ENCODE results near the gene AEBP2.

The AEBP2 gene

GRCh38 chr12:19544353-19544752 lies 105.1 kb downstream of the AEBP2 start:
- no peak overlapping the region for H4K5ac ChIP-seq (ENCODE audit: low read length)
- H3K27ac ChIP-seq (ENCODE audit: low read depth, low read length): no peak overlapping the region
- no peak overlapping the region for H3K9ac ChIP-seq (ENCODE audit: low read length)
- no peak overlapping the region for H2BK120ac ChIP-seq (ENCODE audit: low read depth, low read length)
- H3K4me3 ChIP-seq (ENCODE audit: low read length): no peak overlapping the region
- H2BK5ac ChIP-seq (ENCODE audit: low read length): no peak overlapping the region
- no peak overlapping the region for H3K4me2 ChIP-seq (ENCODE audit: low read length)
- H2AK5ac ChIP-seq (ENCODE audit: low read length): no peak overlapping the region
- no peak overlapping the region for H3K4ac ChIP-seq (ENCODE audit: low read depth, low read length)
- no peak for DNase-seq
- no peaks in the 10 kb centered on the region for H3K36me3 ChIP-seq (ENCODE audit: control insufficient read depth, insufficient read depth, low read length)
- H3K18ac ChIP-seq (ENCODE audit: low read length): no peak overlapping the region
- no peaks in the 10 kb centered on the region for H3K4me1 ChIP-seq (ENCODE audit: control insufficient read depth, low read depth, low read length)
- no peak overlapping the region for H2BK15ac ChIP-seq (replicated peaks; ENCODE audit: low read depth)
- no peaks in the 10 kb centered on the region for H3K79me1 ChIP-seq (ENCODE audit: low read length)
- H3K23ac ChIP-seq (ENCODE audit: low read length): no peak overlapping the region
- no peaks in the 10 kb centered on the region for H3K27me3 ChIP-seq (ENCODE audit: insufficient read depth, low read length, poor library complexity)
- no peaks in the 10 kb centered on the region for H3K79me2 ChIP-seq (ENCODE audit: control insufficient read depth, insufficient read depth, low read length)
- H3K56ac ChIP-seq (ENCODE audit: low read length): no peak overlapping the region
- no peak overlapping the region for H4K8ac ChIP-seq (ENCODE audit: low read depth, low read length)

GRCh38 chr12:19545301-19545700 lies 106.0 kb downstream of the AEBP2 start:
- Histone ChIP-seq H3K4me1 (ENCODE audit: control insufficient read depth, low read depth, low read length) (no peaks in the 10 kb centered on the region), H3K79me2 (ENCODE audit: control insufficient read depth, insufficient read depth, low read length) (no peaks in the 10 kb centered on the region), H4K5ac (ENCODE audit: low read length) (no peak overlapping the region), H3K36me3 (ENCODE audit: control insufficient read depth, insufficient read depth, low read length) (no peaks in the 10 kb centered on the region), H3K4me3 (ENCODE audit: low read length) (no peak overlapping the region), H2AK5ac (ENCODE audit: low read length) (no peak overlapping the region), H3K23ac (ENCODE audit: low read length) (no peak overlapping the region), H3K27ac (ENCODE audit: low read depth, low read length) (no peak overlapping the region), H3K4ac (ENCODE audit: low read depth, low read length) (no peak overlapping the region), H3K4me2 (ENCODE audit: low read length) (no peak overlapping the region), H2BK15ac (replicated peaks; ENCODE audit: low read depth) (no peak overlapping the region), H3K18ac (ENCODE audit: low read length) (no peak overlapping the region), H2BK120ac (ENCODE audit: low read depth, low read length) (no peak overlapping the region), H3K56ac (ENCODE audit: low read length) (no peak overlapping the region), H2BK5ac (ENCODE audit: low read length) (no peak overlapping the region), H3K9ac (ENCODE audit: low read length) (no peak overlapping the region), H4K8ac (ENCODE audit: low read depth, low read length) (no peak overlapping the region), H3K27me3 (ENCODE audit: insufficient read depth, low read length, poor library complexity) (no peaks in the 10 kb centered on the region), H3K79me1 (ENCODE audit: low read length) (no peaks in the 10 kb centered on the region)
- WGBS (ENCODE audit: extremely low coverage, insufficient coverage, low lambda C conversion rate): no CpG with 5 or more reads among the region's 4 CpGs
- no peak for DNase-seq

- Histone ChIP-seq H3K4ac (ENCODE audit: low read depth, low read length) (no peak overlapping the region), H3K79me2 (ENCODE audit: control insufficient read depth, insufficient read depth, low read length) (no peaks in the 10 kb centered on the region), H3K27ac (ENCODE audit: low read depth, low read length) (no peak overlapping the region), H2BK5ac (ENCODE audit: low read length) (no peak overlapping the region), H3K18ac (ENCODE audit: low read length) (no peak overlapping the region), H4K8ac (ENCODE audit: low read depth, low read length) (no peak overlapping the region), H3K4me3 (ENCODE audit: low read length) (no peak overlapping the region), H3K9ac (ENCODE audit: low read length) (no peak overlapping the region), H2BK120ac (ENCODE audit: low read depth, low read length) (no peak overlapping the region), H3K27me3 (ENCODE audit: insufficient read depth, low read length, poor library complexity) (no peaks in the 10 kb centered on the region), H3K23ac (ENCODE audit: low read length) (no peak overlapping the region), H3K4me2 (ENCODE audit: low read length) (no peak overlapping the region), H2AK5ac (ENCODE audit: low read length) (no peak overlapping the region), H3K36me3 (ENCODE audit: control insufficient read depth, insufficient read depth, low read length) (no peaks in the 10 kb centered on the region), H3K4me1 (ENCODE audit: control insufficient read depth, low read depth, low read length) (no peaks in the 10 kb centered on the region), H2BK15ac (replicated peaks; ENCODE audit: low read depth) (no peak overlapping the region), H3K79me1 (ENCODE audit: low read length) (no peaks in the 10 kb centered on the region), H3K56ac (ENCODE audit: low read length) (no peak overlapping the region), H4K5ac (ENCODE audit: low read length) (no peak overlapping the region)
- WGBS (ENCODE audit: extremely low coverage, insufficient coverage, low lambda C conversion rate): no CpG with 5 or more reads among the region's 4 CpGs
- DNase-seq: no peak
Measured at GRCh38 chr12:19546027-19546426, 106.7 kb downstream of the AEBP2 start.

- Histone ChIP-seq H3K9ac (ENCODE audit: low read length) (no peak overlapping the region), H2BK15ac (replicated peaks; ENCODE audit: low read depth) (no peak overlapping the region), H3K4me3 (ENCODE audit: low read length) (no peak overlapping the region), H3K4me1 (ENCODE audit: control insufficient read depth, low read depth, low read length) (no peaks in the 10 kb centered on the region), H2BK120ac (ENCODE audit: low read depth, low read length) (no peak overlapping the region), H2AK5ac (ENCODE audit: low read length) (no peak overlapping the region), H3K23ac (ENCODE audit: low read length) (no peak overlapping the region), H3K4ac (ENCODE audit: low read depth, low read length) (no peak overlapping the region), H3K36me3 (ENCODE audit: control insufficient read depth, insufficient read depth, low read length) (no peaks in the 10 kb centered on the region), H4K8ac (ENCODE audit: low read depth, low read length) (no peak overlapping the region), H3K4me2 (ENCODE audit: low read length) (no peak overlapping the region), H3K79me2 (ENCODE audit: control insufficient read depth, insufficient read depth, low read length) (no peaks in the 10 kb centered on the region), H3K27ac (ENCODE audit: low read depth, low read length) (no peak overlapping the region), H4K5ac (ENCODE audit: low read length) (no peak overlapping the region), H3K56ac (ENCODE audit: low read length) (no peak overlapping the region), H3K27me3 (ENCODE audit: insufficient read depth, low read length, poor library complexity) (no peaks in the 10 kb centered on the region), H3K18ac (ENCODE audit: low read length) (no peak overlapping the region), H2BK5ac (ENCODE audit: low read length) (no peak overlapping the region), H3K79me1 (ENCODE audit: low read length) (no peaks in the 10 kb centered on the region)
- no peak for DNase-seq
- no CpG with 5 or more reads among the region's 7 CpGs for WGBS (ENCODE audit: extremely low coverage, insufficient coverage, low lambda C conversion rate)
Measured at GRCh38 chr12:19546611-19547162, 107.4 kb downstream of the AEBP2 start.

GRCh38 chr12:19547271-19547671 lies 108.0 kb downstream of the AEBP2 start:
- no peak overlapping the region for H3K56ac ChIP-seq (ENCODE audit: low read length)
- H3K4me2 ChIP-seq (ENCODE audit: low read length): no peak overlapping the region
- DNase-seq: no peak
- no peak overlapping the region for H2BK120ac ChIP-seq (ENCODE audit: low read depth, low read length)
- H3K4me3 ChIP-seq (ENCODE audit: low read length): no peak overlapping the region
- no peak overlapping the region for H4K5ac ChIP-seq (ENCODE audit: low read length)
- no peak overlapping the region for H3K9ac ChIP-seq (ENCODE audit: low read length)
- H2BK5ac ChIP-seq (ENCODE audit: low read length): no peak overlapping the region
- no peak overlapping the region for H3K27ac ChIP-seq (ENCODE audit: low read depth, low read length)
- H3K79me1 ChIP-seq (ENCODE audit: low read length): no peaks in the 10 kb centered on the region
- no peak overlapping the region for H3K4ac ChIP-seq (ENCODE audit: low read depth, low read length)
- H3K4me1 ChIP-seq (ENCODE audit: control insufficient read depth, low read depth, low read length): no peaks in the 10 kb centered on the region
- no peak overlapping the region for H2BK15ac ChIP-seq (replicated peaks; ENCODE audit: low read depth)
- no peak overlapping the region for H3K18ac ChIP-seq (ENCODE audit: low read length)
- no peak overlapping the region for H2AK5ac ChIP-seq (ENCODE audit: low read length)
- no peaks in the 10 kb centered on the region for H3K36me3 ChIP-seq (ENCODE audit: control insufficient read depth, insufficient read depth, low read length)
- no peaks in the 10 kb centered on the region for H3K27me3 ChIP-seq (ENCODE audit: insufficient read depth, low read length, poor library complexity)
- H3K23ac ChIP-seq (ENCODE audit: low read length): no peak overlapping the region
- no peak overlapping the region for H4K8ac ChIP-seq (ENCODE audit: low read depth, low read length)
- no peaks in the 10 kb centered on the region for H3K79me2 ChIP-seq (ENCODE audit: control insufficient read depth, insufficient read depth, low read length)

GRCh38 chr12:19548834-19549233 lies 109.5 kb downstream of the AEBP2 start:
- no peak overlapping the region for H2BK5ac ChIP-seq (ENCODE audit: low read length)
- H2BK15ac ChIP-seq (replicated peaks; ENCODE audit: low read depth): no peak overlapping the region
- no peaks in the 10 kb centered on the region for H3K36me3 ChIP-seq (ENCODE audit: control insufficient read depth, insufficient read depth, low read length)
- no peaks in the 10 kb centered on the region for H3K79me1 ChIP-seq (ENCODE audit: low read length)
- H3K23ac ChIP-seq (ENCODE audit: low read length): no peak overlapping the region
- H3K9ac ChIP-seq (ENCODE audit: low read length): no peak overlapping the region
- H3K79me2 ChIP-seq (ENCODE audit: control insufficient read depth, insufficient read depth, low read length): no peaks in the 10 kb centered on the region
- H3K4ac ChIP-seq (ENCODE audit: low read depth, low read length): no peak overlapping the region
- H3K18ac ChIP-seq (ENCODE audit: low read length): no peak overlapping the region
- H4K8ac ChIP-seq (ENCODE audit: low read depth, low read length): no peak overlapping the region
- H3K4me3 ChIP-seq (ENCODE audit: low read length): no peak overlapping the region
- no peak overlapping the region for H3K27ac ChIP-seq (ENCODE audit: low read depth, low read length)
- H2BK120ac ChIP-seq (ENCODE audit: low read depth, low read length): no peak overlapping the region
- no peak for DNase-seq
- H2AK5ac ChIP-seq (ENCODE audit: low read length): no peak overlapping the region
- H3K4me1 ChIP-seq (ENCODE audit: control insufficient read depth, low read depth, low read length): no peaks in the 10 kb centered on the region
- no peak overlapping the region for H4K5ac ChIP-seq (ENCODE audit: low read length)
- H3K27me3 ChIP-seq (ENCODE audit: insufficient read depth, low read length, poor library complexity): no peaks in the 10 kb centered on the region
- no peak overlapping the region for H3K56ac ChIP-seq (ENCODE audit: low read length)
- WGBS (ENCODE audit: extremely low coverage, insufficient coverage, low lambda C conversion rate): no CpG with 5 or more reads among the region's 4 CpGs
- no peak overlapping the region for H3K4me2 ChIP-seq (ENCODE audit: low read length)
